GM18907 (cell line): ENCODE data around the gene B4GALT5.
"Not testable (repeated sequence)": the region's sequence is repeated elsewhere in the genome, so short reads cannot be mapped to it uniquely, and the experiment has no call there.

Experiments used
- ATAC-seq: cut with Tn5 transposase; IDR thresholded peaks from one replicate; pipeline ENCODE4 v1.9.1; 2021; ENCODE audit warnings: mild to moderate bottlenecking, moderate library complexity; ENCODE audit not compliant: unreplicated experiment

Gene B4GALT5

DNA sequence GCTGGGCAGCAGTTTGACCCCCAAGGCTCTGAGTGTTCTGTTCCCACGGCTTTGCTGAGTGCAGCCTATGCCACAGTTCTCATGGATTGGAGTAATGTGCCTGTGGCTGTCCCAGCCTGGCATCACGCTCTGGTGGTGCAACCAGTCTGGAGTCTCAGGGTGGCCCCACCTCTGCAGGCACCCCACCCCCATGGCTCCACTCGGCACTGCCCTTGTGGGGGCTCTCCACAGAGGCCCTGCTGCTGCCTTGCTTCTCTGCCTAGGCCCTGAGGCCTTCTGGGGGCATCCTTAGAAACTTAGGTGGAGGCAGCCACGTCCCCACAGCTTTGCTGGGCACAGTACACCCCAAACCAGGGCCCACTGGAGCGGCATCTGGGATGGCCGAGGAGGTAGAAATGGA is 25.4 kb upstream of the B4GALT5 start:
- no peak for ATAC-seq

DNA sequence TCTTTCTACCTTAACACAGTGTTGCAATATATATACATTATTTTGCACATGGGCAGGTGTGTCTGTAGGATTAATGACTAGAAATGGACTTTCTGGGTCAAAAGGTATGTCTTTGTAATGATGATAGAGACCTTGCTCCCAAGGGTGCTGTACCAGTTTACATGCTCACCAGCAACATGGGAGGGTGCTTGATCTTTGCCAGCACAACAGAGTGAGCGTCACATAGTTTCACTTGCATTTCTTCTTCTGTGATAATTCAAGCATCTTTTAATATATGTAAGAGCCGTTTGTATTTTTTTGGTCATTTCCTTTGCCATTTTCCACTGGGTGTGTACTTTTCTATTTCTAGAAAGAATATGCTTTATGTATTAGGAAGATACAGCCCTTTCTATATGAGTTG is 23.6 kb upstream of the B4GALT5 start:
- no peak for ATAC-seq

DNA sequence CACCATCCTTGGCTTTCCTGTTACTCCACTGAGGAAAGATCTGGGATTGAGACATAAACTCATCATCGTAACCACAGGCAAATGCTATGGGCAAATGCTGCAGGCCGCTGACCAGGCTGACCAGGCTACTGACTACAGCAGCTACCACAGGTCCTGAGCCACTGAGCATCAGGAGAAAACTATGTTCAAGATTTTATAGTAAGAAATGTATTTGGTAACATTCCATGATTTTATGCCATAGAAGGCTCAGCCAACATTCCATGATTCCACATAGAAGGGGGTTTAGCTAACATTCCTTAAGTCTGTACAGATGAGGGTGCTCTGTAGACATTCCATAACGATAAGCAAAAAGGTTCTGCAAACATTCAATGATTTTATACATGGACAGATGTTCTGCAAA is 16.1 kb upstream of the B4GALT5 start:
- ATAC-seq, result no peak

DNA sequence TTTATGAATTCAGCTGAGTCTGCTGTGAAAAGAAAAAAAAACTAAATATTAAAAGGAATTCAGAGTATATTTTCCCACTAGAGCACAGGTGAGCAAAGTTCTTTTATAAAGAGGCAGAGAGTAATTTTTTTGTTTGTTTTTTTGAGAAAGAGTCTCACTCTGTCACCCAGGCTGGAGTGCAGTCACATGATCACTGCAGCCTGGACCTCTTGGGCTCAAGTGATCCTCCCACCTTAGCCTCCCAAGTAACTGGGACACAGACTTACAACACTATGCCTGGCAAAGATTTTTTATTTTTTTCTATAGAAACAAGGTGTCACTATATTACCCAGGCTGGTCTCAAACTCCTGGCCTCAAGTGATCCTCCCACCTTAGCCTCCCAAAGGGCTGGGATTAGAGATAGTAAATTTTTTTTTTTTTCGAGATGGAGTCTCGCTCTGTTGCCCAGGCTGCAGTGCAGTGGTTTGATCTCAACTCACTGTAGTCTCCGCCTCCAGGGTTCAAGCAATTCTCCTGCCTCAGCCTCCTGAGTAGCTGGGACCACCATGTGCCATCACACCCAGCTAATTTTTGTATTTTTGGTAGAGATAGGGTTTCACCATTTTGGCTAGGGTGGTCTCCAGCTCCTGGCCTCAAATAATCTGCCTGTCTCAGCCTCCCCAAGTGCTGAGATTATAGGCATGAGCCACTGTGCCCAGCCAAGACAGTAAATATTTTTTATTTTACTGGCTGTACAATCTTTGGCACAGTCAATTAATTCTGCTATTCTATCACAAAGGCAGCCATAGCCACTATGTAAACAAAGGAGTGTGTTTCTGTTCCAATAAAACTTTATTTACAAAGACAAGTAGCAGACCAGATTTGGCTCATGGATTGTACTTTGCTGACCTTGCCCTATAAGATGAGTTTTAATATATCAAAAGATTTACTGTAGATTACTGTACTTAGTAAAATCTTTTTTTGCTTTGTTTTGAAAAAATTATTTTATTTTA is 14.5 kb upstream of the B4GALT5 start:
- no peak for ATAC-seq

DNA sequence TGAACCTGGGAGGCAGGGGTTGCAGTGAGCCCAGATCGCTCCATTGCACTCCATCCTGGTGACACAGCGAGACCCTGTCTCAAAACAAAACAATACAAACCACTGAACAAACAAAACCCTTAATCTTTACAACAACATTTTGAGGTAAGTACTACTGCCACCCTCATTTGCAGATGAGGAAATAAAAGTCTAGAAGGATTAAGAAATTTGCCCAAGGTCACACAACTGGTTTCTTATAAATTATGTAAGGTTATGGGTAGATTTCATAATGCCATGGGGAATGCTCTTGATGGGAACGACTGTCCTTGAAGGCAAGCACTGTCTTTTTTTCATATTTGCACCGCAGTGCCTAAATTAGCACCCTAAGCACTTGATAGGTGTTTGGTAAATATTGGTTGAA is 13.8 kb upstream of the B4GALT5 start:
- no peak for ATAC-seq

DNA sequence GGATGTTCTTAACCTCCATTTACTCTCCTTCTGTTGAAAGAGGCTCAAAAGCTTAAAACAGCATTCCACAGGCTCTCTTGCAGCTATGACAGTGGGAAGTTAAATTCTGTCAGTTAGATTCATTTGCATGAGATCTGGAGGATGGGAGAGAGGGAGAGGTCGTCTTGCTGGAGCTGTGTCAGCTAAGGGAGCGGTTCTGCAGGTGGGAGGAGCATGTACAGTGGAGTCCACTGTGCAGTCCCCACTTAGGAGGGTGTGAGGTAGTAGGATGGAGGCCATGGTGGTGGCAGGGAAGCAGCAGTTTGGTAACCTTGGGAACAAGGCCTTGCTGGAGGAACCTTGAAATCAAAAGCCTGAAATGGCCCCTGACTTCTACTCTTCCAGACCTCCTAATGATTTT is 12.0 kb upstream of the B4GALT5 start:
- no peak for ATAC-seq

DNA sequence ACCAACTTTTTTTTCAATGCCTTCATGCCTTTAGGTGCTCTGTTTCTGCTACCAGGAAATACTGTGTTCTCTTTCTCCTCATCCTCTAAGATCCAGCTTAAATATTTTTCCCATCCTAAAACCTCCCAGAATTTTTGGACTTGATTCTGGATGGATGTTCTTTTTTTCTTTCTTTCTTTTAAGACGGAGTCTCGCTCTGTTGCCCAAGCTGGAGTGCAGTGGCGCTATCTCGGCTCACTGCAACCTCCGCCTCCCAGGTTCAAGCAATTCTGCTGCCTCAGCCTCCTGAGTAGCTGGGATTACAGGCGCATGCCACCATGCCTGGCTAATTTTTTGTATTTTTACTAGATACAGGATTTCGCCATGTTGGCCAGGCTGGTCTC is 11.5 kb upstream of the B4GALT5 start:
- not testable (repeated sequence) for ATAC-seq

DNA sequence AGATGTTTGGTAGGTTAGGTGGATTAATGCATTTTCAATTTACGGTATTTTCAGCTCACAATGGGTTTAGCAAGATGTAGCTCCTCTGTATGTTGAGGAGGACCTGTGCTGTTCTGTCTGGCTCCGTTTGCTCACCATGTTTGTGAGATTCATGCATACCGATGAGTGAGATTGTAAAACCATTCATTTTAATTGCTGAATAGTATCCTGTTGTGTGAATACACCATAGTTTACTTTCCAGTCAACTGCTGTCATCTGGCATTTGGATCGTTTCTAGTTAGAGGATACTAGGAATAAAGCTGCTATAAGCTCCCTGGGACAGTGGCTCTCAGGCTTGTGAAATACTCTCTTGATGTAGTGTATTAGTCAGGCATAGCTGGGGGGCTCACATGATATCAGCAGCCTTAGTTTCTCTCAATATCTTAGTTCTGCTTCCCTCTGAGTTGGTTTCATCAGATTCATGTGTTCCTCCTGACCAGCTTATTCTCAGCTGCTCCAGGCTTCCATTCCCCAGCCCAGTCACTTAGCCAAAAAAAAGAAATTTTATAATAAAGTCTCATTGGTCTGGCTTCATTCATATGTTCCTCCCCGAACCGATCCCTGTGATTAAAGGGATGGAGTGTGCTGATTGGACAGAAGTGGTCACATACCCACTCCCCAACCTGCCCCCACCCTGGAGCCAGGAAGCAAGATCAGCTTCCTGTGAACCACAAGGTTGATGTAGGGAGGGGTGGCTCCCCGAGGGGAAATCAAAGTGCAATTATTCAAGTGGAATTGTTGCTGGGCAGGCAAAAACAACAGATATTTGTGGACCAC is 10.9 kb upstream of the B4GALT5 start:
- ATAC-seq, result no peak

DNA sequence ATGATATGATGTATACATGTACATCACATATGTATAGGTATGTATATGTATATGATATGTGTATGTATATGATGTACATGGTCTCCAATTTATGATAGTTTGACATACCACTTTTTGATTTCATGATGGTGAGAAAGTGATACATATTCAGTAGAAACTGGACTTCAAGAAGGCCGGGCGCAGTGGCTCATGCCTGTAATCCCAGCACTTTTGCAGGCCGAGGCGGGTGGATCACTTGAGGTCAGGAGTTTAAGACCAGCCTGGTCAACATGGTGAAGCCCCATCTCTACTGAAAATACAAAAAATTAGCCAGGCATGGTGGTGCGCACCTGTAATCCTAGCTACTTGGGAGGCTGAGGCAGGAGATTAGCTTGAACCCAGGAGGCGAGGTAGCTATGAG is 10.1 kb upstream of the B4GALT5 start:
- ATAC-seq, result not testable (repeated sequence)

DNA sequence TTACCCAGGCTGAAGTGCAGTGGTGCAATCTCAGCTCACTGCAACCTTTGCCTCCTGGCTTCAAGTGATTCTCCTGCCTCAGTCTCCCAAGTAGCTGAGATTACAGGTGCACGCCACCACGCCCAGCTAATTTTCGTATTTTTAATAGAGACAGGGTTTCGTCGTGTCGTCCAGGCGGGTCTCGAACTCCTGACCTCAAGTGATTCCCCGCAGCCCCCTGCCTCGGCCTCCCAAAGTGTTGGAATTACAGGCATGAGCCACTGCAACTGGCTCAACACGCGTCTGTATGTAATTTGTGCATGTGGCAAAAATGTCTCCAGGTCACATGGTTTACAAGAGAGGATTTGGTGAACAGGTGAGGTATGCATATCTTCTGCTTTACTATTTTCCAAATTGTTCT is 7.6 kb upstream of the B4GALT5 start:
- ATAC-seq, result not testable (repeated sequence)

DNA sequence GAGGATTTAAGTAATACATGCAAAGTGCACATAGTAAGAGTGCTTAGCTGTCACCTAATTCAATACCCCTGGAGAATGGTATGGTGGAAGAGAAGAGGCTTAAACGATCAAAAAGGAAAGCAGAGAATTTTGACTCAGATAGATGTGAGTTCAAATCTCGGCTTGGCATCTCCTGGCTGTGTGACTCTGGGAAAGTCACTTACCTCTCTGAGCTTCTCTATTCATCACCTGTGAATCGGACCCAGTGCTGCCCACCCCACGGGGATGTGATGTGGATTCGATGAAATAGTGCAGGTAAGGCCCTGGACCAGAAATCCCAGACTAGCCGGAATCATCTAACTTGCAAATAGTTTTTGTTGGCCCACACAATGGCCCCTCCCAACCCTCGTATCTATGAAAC is 1.8 kb upstream of the B4GALT5 start:
- ATAC-seq, result no peak

DNA sequence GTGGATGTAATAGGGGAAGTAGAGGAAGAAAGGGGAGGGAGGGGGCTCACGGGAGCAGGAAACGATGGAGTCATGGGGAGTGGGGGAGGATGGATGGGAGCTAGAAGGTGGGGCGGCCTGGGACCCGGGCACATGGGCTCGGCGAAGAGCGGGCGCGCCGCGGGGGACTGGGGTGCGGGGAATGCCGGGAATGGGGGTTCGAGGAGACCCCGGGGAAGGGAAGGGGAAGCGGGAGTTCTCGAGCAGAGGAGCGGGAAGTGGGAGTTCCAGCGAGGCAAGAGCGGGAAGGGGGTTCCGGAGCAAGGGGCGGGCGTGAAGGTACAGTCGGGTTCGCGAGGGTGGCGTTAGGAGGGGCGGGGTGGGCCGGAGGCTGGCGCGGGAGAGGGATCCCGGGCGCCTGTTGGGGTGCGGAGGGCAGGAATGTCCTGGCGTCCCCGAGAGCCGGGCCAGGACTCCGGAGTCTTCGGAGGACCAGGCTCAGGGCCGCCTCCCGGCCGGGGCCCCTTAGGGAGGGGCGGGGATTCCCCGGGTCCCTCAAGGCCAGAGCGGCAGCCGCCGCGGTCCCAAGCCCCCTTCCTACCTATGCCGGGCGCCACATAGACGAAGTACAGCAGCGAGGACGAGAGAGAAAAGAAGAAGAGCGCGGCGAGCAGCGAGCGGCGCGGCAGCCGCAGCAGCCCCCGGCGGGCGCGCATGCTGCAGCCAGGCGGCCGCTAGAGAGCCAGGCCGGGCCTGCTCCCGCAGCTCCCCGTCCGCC is 504 bp downstream of the B4GALT5 start:
- ATAC-seq, result peak; percentile 53

DNA sequence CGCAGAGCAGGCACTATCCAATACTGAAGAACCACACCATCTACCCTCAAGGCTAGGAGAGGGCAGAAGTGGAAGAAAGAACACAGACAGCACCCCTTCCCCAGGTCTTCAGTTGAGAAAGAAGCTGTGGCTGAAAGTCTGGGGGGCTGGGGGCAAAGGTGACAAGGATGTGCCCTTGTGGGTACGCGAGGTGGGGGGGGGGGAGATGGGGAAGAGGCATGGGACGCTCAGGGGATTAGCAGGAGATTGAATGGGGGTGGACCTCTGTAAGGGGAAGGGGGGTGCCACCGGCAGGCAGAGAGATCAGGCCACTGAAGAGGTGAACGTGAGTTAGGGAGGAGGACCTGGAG is 1.1 kb downstream of the B4GALT5 start:
- no peak for ATAC-seq

DNA sequence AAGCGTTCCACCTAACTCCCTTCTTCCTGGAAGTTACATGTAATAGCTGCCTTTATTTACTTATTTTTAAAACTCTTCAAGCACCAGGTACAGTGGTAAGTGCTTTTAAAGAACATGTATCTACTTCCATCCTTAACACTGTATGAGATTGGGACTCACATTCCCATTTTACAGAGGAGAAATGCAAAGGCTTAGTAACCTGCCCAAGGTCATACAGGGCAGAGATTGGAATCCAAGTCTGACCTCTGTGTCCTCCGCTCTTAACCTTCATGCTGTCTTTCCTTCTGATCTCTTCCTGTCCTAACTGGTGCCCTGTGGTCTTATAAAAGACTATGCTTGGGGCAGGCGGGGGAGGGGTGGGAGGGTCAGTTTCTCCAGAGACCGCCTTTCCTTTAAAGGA is 1.6 kb downstream of the B4GALT5 start:
- no peak for ATAC-seq

DNA sequence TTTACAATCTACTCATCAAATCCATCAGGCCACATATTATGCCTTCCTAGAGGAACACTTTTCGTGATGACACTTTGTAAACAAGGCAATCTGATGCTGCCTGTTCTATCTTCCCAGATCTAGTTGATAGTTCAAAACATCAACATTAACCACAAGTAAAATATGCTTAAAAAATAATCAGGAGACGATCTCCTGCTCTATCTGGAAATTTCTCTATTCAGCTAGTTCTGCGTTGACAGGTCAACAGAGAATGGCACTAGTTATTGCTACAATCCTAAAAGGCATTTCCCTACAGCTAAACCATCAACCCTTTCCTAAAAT is 2.1 kb downstream of the B4GALT5 start:
- no peak for ATAC-seq

DNA sequence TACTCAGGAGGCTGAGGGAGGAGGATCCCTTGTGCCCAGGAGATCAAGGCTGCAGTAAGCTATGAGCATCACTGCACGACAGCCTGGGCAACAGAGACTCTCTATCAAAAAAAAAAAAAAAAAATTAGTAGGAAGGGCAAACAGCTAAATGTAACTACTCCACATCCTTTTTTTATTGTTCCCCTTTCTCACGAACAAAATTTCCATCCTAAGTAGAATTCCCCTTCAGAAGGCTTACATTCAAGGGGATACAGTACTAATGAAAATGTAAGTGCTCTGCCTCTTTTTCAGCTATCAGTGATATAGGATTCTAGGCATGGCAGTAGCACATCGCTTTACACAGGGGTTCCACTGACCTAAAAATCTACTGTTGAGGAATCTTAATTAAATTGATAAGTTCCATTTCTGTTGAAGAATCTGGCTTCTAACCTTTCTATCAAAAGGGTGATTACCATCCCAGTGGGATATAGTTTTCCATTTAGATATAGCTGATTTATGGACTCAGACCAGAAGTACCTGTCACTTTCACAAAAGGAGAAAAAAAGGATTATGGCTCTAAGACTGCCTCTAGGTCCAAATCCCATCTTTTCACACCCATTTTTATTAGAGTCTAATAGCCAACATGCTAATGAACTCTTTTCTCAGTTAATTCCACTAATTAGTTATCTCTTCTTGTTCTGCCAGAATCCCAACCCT is 2.6 kb downstream of the B4GALT5 start:
- no peak for ATAC-seq

DNA sequence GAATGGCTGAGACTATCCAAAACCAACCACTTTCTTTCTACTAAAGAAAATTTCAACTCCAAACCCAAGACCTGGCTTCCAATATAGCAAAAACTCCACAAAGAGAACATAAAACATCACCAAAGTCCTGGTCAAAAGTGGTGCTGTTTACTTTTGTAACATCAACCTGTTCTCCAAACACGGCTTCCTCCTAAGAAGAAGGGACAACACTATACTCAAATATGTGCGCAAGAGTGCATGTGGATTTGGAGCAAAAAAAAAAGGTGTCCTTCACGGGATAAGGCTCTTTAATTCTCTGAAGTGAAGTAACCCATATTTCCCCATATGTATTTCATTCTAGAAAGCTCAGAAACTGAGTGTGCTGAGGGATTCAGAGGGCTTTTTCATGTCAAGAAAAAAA is 6.6 kb downstream of the B4GALT5 start:
- ATAC-seq, result no peak

DNA sequence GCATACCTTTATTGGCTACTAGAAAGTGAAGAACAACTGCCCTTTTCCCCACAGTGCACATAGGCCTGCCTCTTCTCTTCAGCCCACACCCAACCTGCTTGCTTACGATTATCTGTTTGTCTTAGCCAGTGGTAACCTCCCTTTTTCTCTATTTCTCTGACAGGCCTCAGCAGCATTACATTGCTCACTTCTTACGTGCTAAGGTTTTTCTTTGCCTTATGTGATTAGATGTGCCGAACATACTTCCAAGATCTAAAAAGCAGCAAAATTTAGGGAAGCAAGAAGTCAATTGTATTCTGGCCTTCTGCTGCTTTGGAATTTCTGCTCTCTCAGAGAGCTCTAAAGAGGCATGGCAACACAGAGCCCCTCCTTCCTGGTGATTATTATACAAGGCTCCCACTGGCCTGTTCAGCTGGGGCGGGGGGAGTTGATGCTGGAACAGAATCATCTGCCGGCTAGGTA is 7.0 kb downstream of the B4GALT5 start:
- no peak for ATAC-seq

DNA sequence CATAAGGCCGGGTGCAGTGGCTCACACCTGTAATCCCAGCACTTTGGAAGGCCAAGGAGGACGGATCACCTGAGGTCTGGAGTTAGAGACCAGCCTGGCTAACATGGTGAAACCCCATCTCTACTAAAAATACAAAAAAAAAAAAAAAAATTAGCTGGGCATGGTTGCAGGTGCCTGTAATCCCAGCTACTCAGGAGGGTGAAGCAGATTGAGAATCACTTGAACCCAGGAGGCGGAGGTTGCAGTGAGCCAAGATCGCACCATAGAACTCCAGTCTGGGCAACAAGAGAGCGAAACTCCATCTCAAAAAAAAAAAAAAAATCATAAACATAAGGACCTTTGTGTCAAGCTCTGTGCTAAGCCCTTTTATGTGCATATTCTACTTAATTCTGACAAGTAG is 7.8 kb downstream of the B4GALT5 start:
- not testable (repeated sequence) for ATAC-seq

DNA sequence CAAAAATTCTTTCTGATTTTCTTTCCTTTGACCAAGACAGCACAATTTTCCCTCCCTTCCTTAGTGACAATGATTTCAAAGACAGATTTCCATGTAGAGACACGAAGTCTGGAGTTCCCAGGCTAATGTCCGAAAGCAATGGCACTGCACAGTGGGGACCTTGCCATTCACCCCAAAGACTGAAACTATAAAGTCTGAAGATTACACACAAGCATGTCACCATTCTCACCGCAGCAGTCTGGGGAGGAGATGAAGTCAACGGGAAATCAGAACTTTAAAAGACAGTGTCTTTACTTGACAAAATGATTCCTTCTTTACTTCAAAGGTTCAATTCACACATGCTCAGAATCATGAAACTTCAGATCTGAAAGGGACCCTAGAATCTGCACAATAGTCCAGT is 8.3 kb downstream of the B4GALT5 start:
- no peak for ATAC-seq

DNA sequence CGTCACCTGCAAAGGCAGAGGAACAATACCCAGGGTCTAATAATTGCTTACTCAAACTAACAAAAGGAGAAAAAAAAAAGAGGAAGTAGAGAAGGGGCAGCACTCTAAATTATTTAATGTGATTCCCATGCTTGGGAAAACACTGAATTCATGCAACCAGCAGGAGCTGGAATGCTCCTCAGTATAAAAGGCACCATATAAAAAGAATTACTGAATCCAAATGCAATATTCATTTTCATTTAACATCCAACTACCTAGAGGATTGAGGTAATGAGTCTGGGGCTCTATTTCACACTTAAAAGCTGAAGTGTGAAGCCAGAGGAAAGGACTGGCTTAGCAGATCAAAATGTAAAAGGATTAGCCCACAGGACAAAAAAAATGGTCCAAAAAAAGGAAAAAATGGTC is 8.7 kb downstream of the B4GALT5 start:
- no peak for ATAC-seq
